NCI-H2107 treated with DMSO at 0.1 percent for 48 hours (cell line): ENCODE measurements around the gene OSCP1.

ENCODE experiments used
- DNase-seq: peaks from one replicate; lab custom pipeline; 2025; ENCODE audit not compliant: unreplicated experiment; lab: John Stamatoyannopoulos, UW

Gene OSCP1

DNA sequence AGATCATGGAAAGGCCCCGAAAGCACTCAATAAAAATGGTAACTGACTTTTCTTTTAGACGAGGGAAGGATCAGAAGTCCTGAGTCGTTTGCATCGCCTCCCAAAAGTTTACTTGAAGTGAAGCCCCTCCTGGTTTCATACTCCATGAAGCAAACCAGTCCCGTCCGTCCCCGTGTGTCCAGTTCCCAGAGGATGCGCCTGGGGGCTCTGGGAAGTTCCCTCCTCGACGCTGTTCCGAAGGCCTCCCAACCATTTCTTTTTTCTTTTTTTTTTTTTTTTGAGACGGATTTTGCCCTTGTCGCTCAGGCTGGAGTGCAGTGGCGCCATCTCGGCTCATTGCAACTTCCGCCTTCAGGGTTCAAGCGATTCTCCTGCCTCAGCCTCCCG lies 661 bp upstream of the OSCP1 start:
- DNase-seq: no peak

DNA sequence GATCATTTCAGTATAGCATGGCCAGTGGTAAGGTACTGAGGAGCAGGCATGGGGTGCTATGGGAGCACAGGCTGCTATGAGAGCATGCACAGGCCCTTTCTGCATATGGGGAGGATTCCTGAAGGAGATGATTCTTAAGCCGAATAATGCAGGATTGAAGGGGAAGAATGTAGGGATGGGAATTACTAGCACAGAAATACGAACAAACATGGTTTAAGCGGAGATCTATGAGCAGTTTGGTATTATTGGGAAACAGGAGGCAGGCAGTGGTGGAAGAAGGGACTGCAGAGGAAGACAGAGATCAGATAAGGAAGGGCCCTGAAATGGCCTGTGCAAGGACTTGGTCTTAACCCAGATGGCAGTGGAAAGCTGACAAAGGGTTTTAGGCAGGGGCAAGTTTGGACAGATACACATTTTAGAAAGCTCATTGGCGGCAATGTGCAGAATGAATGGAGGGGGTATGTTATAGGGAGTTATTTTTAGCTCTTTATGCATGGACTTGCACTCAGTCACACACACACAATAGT lies 1.7 kb downstream of the OSCP1 start:
- no peak for DNase-seq

DNA sequence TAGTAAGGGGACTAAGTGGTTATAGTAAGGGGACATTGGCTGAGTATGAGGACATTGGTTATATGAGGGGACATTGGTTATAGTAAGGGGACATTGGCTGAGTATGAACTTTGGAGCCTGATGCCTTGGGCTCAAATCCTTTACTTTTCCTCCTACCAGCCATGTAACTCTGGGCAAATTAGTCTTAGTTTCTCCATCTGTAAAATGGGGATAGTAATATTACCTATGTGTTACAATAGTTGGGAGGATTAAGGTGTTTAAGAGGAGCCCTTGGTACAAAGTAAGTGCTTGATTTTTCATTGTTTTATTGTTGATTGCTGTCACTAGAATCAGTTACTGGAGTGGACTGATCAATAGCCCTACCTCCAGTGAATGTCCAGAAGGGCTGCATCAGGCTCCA lies 2.8 kb downstream of the OSCP1 start:
- no peak for DNase-seq

DNA sequence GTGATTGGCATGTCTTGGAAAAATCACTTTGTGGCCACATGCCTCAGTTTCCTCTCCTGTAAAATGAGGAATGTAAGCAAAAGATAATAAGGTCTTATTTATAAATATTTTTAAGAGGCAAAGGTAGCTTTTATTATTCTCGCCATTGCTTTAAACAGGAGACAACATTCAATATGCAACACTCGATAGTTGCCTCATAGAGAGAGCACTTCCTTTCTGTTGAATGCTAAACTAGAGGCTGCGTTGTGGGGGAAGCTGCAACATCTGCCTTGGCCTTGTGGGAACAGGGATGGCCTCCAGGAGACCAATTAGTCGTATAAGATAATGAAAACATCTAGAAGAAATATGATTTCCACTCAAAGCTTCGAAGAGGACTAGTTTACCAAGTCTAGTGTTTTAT lies 3.5 kb downstream of the OSCP1 start:
- DNase-seq: no peak

DNA sequence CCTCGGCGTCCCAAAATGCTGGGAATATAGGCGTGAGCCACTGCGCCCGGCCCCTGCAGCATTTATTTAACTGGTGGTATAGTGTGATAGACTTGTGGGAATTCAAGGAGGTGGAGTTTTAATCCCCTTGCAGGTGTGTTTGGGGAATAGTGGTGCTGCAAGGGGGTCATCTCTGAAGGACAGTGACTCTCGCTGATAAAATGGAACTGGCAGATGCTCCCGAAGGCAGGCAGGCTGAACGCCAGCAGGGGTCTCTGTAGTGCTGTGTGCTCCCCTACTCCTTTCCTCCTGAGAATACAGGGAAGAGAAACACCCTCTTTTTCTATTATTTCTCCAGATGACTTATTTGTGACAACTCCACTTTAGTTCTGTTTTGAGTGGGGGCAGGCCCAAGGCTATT lies 4.0 kb downstream of the OSCP1 start:
- peak; percentile 46 for DNase-seq

DNA sequence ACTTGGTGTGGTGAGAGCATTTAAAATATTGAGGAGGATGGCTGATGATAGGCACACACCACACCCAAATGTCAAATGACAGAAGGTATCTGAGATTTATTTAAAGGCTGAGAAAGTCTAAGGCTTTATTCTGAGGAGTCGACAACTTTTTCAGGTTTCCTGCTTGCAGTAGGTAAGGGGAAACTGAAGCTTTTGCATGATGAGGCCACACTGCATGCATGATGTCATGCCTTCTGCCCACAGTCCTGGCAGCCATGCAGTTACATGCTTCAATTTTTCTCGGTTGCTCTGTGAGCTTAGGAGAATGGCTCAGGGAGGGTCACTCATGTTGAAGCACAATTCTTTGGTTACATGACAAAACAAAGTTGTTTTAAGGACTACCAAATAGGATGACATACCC lies 7.0 kb downstream of the OSCP1 start:
- DNase-seq: no peak

DNA sequence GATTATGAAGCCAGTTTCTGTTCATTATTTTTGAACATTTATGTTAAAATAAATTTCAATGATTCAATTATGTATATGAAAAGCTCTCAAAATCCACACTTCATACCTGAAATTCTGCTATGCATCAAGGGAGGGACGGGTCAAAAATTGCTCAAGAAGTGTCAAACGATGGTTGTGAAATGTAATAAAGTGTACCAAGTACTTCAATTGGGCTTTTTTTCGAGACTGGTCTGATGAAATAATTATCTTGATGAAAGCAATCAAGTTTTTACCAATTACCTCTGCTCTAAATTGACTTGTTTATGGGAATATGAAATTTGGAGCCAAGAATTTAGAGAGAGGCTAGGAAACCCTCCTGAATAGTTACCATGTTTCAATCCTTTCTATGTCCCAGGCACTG lies 7.9 kb downstream of the OSCP1 start:
- DNase-seq: no peak

DNA sequence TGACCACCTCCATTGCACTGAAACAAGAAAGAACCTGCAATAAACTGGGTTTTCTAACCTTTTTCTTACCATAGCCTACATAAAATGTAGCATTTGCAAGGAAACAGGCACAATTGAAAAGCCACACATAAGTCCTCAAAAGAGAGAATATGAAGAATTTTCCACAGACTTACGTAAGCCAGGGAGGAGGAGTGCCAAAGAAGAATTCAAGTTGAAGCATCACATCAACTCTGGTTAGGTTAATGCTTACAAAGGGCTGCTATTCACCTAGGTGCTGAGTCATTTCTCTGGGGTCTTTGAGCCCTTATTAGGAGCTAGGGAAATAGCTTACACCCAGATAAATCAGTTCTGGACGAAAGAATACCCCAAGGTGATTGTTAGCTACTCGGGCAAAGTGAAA lies 9.6 kb downstream of the OSCP1 start:
- DNase-seq: no peak

DNA sequence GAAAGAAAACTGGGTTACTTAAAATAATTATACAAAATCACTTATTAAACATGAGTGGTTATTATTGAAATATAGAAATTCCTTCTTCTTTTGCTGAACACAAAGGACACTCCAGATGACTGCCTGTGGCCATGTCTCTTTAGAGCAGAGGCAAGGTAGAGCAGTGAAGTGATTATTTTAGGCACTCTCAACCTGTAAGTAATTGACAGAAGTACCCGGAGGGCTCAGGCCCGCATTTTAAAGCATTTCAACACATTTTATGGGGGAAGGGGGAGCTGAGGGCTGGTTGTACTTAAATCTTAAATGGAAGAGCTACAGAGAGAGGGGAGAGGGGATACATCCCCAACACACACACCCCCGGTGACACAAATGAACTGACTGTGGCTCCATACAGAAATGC lies 10.2 kb downstream of the OSCP1 start:
- DNase-seq: no peak

DNA sequence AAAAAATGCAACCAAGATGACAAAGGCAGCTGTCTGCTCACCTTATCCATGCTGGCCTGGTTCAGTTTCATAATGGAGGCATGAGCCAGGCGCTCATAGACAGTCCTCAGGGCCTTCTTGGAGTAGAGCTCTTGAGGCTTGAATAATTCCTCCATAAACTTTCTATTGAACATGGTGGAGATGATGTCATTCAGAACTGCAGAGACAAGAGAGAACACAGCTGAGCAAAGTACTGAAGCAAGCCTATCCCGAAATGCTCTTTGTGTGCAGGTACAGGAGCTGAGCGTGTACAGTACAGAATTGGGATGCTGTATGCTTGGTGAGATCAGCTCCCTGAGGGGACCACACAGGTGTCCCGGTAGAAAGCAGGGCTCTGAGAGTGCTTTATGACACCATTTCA lies 11.5 kb downstream of the OSCP1 start:
- no peak for DNase-seq

DNA sequence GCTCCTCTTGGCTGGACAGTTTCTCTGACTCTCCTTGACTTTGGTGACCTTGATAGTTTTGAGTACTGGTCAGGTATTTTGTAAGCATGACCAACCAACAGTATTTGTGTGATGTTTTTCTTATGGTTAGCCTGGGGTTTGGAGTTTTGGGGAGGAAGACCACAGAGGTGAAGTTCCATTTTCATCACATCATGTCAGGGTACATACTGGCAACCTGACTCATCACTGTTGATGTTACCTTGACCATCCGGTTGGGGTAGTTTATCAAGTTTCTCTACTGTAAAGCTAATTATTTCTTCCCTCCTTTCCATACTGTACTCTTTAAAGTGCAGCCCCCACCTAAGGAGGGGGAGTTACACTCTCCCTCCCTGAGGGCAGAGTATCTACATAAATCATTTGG lies 13.4 kb downstream of the OSCP1 start:
- no peak for DNase-seq

DNA sequence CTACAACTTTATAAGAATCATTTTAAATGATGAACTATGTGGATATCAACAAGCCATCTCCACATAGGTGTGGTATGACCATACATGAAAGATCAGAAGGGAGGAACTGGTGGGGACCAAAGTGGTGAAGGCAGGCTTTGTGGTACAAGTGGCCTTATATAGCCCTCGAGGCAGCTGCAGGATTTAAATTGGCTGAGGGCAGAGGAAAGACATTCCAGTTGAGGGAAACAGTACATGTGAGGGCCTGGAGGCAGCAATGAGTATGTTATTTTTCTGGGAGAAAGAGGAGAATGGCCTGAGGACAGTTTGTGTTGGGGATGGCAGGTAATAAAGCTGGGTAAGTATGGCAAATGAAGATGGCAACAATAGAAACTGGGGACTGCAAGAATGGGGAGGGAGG lies 17.1 kb downstream of the OSCP1 start:
- DNase-seq: no peak

DNA sequence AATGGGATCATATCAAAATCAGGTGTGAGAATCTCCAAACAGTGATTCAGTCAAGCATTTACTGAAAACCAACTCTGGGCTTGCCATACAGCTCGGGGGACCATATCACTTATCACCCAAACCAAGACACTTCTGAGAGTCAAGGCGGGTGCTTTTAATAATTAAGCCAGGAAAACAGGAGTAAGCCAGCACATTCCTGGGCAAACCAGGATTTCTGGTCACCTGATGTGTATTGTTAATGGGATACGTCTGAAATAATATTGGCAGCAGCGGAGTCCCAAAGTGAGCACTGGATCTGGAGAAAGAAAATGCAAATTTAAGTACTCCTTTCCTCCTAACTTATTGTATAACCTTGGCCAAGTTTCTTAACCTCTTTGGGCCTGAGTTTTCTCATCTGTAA lies 17.6 kb downstream of the OSCP1 start:
- DNase-seq: no peak

DNA sequence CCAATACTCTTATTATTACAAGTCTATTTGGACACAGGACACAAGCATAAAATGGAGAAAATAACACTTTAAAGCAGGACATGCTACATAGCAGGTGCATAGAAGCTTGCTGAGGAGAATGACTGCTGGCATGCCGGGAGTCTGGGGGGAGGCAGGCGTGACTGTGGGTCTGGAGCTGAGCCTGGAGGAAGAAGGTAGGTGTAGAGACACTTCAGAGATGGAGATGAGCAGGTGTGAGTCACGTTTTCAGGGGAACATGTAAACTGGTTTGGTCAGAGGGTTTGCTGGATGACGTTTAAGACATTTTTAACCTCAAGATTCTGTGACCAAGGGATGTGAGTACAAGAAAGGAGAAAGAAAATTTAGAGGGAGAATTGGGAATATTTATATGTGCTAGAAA lies 24.5 kb downstream of the OSCP1 start:
- DNase-seq: no peak

DNA sequence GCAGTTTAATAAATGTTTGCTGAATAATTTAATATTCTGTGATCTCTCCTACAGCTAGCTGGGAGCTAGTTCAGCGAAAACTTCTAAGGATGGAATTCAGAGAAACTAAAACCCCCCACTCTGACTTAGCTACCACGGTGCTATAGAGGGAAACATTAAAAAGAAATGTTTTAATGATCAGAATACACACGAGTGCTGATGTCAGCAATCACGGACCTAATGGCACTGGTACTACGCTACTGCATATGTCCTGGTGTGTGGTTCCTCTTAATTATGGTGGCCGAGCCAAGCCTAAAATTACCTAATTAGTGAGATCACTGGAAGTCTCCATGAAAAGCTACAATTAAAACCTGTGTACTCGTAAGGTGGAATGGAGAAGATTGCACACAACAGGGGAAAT lies 28.6 kb downstream of the OSCP1 start:
- no peak for DNase-seq

DNA sequence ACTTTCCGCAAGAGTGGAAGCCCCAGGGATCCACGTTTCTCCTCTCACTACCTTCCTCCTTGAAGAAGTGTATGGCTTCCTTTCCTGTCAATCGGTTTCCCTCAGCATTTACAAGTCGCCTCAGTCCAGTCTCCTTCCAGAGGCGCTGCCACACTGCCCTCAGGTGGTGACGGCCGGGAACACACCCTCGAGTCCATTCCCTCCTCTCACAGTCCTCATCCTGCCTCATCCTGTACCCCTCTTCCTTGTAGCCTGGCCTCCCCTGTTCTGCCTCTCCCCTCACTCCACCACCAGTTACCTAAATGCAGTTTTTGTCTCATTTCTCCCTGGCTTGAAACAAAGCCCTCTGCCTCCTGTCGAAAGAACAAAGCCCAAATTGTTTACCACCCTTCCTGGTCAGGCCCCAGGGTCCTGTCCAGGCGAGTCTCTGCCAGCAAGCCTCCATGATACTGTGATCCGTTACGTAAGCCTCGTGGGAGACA lies 29.4 kb downstream of the OSCP1 start:
- DNase-seq: peak; percentile 44

DNA sequence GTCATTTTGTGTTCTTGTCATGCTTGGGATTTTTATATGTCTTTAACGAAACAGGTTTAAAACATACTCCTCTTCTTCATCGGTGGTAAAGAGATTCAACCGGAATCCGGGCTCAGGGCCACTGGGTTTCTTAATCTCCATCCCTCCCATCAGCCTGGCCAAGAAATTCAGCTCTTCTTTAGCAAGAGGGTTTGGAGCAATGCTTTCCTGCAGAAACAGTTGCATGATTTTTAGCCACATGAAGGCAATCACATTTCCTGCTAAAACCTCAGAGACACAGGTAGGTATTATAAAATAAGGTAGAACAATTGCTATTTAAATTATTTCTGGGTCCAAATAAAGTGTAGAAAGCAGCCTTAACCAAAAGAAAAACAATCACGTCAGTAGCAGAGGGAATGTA lies 29.8 kb downstream of the OSCP1 start:
- DNase-seq: no peak

DNA sequence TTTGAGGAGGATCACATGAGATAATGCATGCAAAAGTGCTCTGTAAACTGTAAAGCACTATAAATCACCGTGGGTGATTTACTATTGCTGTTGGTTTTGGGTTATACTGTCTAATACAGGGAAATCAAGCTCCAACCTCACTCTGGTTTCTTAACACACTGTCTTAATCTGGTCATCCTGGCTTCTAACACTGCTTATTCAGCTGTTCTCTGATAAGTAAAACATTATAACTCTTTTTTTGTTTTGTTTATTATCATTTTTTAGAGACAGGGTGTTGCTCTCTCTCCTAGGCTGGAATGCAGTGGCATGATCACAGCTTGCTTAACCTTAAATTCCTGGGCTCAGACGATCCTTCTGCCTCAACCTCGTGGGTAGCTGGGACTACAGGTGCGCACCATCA lies 30.7 kb downstream of the OSCP1 start:
- DNase-seq: no peak

DNA sequence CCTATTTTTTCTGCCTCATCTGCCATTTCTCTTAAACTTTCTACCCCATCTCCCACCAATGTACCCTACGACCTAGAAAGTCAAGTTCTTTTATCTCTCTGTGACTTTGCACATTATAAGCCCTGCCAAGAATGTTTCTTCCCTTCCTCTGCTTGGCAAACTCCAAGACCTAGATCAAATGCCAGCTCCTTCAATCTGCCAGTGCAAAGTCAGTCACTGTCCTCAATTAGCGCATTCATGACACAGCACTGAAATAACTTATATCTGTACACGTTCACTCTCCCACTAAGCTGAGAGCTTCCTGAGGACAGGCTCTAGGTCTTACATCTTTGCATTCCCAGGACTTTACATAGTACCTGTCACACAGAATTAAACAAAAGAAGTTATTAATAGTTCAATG lies 31.1 kb downstream of the OSCP1 start:
- no peak for DNase-seq

DNA sequence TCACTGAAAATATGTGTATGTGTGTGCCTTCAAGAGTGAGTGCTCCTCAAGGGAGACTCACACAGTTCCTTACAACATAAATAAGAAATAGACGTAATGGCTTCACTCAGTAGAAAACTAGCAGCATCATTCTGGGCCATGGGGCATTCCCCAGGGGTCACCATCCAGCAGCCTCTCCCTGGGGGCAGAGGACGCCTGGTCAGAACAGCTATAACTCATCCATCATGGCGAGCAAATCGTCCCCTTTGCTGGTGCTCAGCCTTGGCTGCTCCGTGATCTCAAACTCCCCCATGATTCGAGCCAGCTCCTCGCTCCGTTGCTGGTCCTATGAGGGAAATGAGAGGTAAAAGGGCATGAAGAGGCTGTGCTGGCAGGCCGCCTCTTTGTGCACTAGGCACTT lies 32.3 kb downstream of the OSCP1 start:
- no peak for DNase-seq

DNA sequence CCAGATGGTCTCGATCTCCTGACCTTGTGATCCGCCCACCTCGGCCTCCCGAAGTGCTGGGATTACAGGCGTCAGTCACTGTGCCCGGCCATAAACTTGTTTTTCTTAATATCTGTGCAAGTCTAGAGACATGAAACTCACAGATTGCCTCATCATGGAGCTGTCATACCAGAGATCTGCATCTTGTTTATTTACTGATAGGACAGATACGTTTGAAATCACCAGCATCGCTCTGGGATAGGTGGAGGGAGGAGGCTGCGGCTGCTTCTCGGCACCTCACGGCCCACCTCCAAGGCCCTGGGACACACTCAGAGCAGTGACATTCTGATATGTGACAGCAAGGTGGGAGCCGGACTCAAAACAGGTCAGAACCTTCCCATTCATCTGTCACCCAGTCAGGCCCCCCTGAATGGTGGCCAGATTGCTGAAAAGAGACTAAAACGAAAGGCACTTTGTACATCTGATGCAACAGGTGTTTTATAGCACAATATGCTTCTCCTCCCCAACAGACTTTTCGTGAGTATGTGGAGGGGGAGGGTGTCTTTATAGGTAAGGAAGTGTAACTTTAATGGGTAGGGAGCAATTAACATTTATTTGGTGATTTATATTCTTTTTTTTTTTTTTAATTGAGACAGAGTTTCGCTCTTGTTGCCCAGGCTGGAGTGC lies 34.5 kb downstream of the OSCP1 start:
- DNase-seq: no peak

DNA sequence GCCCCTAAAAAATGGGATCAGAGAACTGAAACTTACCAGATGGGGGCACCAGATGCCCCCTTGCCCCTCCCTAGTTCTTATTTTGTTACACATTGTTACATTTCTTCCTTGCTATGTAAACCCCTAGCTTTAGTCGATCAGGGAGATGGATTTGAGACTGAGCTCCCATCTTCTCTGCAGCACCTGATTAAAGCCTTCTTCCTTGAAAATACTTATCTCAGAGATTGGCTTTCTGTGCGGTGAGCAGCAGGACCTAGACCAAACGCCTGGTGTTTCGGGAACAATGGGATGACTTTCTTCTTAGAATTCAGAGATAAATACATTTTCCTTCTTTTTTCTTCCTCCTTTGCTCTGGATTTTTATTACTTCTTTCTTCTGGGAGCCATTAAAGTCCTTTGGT lies 35.9 kb downstream of the OSCP1 start:
- no peak for DNase-seq
